Type B pancreatic cell (in vitro differentiated cells): ENCODE measurements around the gene MT1M. TPM values are rescaled to one million over a fixed set of nuclear protein-coding genes. Genes with fewer than 3 reads are reported as not detected.
A peak's percentile ranks its signal among the peaks of the same experiment; 100 is the strongest.

Source experiments
- DNase-seq: peaks from one replicate; pipeline ENCODE4 v3.0.0; 2021; ENCODE audit warnings: mixed read lengths; ENCODE audit not compliant: unreplicated experiment; ENCODE audit errors: extremely low spot score
- H3K27ac Mint-ChIP-seq: 2 replicates; pipeline ENCODE4 v1.8.0; 2021; ENCODE audit warnings: mild to moderate bottlenecking, mixed read lengths
- H3K27me3 Mint-ChIP-seq: 2 replicates; pipeline ENCODE4 v1.8.0; 2021; ENCODE audit warnings: mixed read lengths
- H3K36me3 Mint-ChIP-seq: 2 replicates; pipeline ENCODE4 v1.8.0; 2021; ENCODE audit warnings: mixed read lengths
- H3K4me1 Mint-ChIP-seq: one replicate; pipeline ENCODE4 v1.8.0; 2021; ENCODE audit warnings: mixed read lengths; ENCODE audit not compliant: unreplicated experiment
- H3K4me3 Mint-ChIP-seq: 2 replicates; pipeline ENCODE4 v1.8.0; 2021; ENCODE audit warnings: mild to moderate bottlenecking, mixed read lengths
- H3K9me3 Mint-ChIP-seq: 2 replicates; pipeline ENCODE4 v1.8.0; 2021; ENCODE audit warnings: mixed read lengths
- total RNA-seq: library from RNA; stranded (reverse); gene quantifications from 2 replicates; pipeline ENCODE4 v1.2.1, GENCODE V29; 2021; ENCODE audit warnings: low replicate concordance
- TF ChIP-seq, protein P1 (sequence below): fragments of 200-600 bp; sonication (generic); conservative IDR thresholded peaks from 2 replicates; pipeline ENCODE4 v1.5.0; 2021; ENCODE audit warnings: antibody characterized with exemption, mild to moderate bottlenecking

The MT1M gene
- total RNA-seq, 1 donor from 2014 or later, result not detected

DNA sequence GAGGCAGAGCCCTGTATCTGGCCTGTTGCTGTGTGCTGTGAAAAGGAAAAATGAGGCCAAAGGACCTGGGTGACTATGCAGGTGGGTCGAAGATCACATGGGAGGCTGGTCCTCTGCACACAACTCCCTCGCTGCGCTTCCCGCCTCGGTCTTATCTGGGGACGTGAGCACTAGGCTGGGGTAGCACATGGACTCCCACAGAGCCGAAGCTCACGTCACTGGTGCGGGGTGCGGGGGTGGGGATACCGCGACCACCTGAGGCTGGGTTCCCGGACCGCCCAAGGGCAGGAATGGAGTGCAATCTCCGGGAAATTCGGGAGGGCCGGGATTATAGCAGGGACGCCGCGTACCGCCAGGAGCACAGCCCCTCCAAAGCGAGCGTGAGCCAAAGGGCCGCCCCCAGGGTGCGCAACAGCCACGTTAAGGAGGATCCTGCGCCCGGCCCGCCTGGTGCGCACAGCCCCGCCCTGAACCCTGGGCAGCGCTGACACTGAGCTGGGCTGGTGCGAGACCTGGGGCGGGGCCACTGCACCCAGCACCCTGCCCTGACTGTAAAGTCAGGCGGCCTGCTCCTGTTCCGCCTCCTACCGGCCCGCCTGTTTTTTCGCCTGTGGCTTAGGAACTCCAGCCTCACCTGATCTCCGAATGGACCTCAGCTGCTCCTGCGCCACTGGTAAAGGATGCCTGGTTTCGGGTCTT is 10.8 kb downstream of the MT1M start:
- Mint-ChIP-seq H3K9me3 (no peaks in the 10 kb centered on the region), H3K36me3 (no peaks in the 10 kb centered on the region), H3K27me3 (peaks cover 96% of the 10 kb centered on the region), H3K4me3 (peak overlapping the region; percentile 44), H3K4me1 (no peaks in the 10 kb centered on the region), H3K27ac (no peak overlapping the region)
- no peak for DNase-seq
- TF ChIP-seq, protein P1, sequence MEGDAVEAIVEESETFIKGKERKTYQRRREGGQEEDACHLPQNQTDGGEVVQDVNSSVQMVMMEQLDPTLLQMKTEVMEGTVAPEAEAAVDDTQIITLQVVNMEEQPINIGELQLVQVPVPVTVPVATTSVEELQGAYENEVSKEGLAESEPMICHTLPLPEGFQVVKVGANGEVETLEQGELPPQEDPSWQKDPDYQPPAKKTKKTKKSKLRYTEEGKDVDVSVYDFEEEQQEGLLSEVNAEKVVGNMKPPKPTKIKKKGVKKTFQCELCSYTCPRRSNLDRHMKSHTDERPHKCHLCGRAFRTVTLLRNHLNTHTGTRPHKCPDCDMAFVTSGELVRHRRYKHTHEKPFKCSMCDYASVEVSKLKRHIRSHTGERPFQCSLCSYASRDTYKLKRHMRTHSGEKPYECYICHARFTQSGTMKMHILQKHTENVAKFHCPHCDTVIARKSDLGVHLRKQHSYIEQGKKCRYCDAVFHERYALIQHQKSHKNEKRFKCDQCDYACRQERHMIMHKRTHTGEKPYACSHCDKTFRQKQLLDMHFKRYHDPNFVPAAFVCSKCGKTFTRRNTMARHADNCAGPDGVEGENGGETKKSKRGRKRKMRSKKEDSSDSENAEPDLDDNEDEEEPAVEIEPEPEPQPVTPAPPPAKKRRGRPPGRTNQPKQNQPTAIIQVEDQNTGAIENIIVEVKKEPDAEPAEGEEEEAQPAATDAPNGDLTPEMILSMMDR, result peak; percentile 38

DNA sequence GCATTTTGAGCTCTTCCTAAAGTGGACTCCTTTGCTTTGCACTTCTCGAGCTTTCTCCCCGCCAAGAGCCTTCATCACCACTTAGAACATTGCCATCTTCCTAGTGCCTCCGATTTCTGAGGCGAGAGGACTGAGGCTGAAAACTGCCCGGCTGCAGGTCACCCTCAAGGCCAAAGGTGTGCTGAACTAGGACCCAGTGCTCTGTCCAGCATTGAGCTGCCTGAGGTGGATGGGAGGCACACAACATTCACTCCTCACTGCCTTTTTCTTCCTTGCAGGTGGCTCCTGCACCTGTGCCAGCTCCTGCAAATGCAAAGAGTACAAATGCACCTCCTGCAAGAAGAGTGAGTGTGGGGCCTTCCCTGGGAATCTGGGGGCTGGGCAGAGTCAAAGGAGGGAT is 11.4 kb downstream of the MT1M start:
- TF ChIP-seq, protein P1, result no peak
- peak overlapping the region; percentile 44 for H3K4me3 Mint-ChIP-seq
- H3K4me1 Mint-ChIP-seq, result no peaks in the 10 kb centered on the region
- no peaks in the 10 kb centered on the region for H3K36me3 Mint-ChIP-seq
- H3K27ac Mint-ChIP-seq, result no peak overlapping the region
- H3K9me3 Mint-ChIP-seq, result no peaks in the 10 kb centered on the region
- DNase-seq, result no peak
- peaks cover 97% of the 10 kb centered on the region for H3K27me3 Mint-ChIP-seq

DNA sequence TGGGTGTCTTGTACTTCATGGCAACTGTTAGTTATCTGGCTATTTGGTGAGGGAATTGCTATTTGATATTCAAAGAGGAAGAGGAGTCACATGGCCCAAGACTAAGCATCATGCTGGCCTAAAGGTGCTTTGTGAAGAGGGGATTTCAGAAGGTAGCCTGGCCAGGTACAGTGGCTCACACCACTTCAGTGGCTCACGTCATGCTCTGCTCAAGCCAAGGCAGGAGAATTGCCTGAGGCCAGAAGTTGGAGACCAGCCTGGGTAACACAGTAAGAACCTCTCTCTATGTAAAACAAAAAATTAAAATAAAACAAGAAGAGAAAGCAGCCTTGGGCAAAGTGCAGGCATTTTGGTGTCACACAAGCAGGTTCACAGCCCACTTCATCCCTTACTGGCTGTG is 12.9 kb downstream of the MT1M start:
- DNase-seq, result no peak

DNA sequence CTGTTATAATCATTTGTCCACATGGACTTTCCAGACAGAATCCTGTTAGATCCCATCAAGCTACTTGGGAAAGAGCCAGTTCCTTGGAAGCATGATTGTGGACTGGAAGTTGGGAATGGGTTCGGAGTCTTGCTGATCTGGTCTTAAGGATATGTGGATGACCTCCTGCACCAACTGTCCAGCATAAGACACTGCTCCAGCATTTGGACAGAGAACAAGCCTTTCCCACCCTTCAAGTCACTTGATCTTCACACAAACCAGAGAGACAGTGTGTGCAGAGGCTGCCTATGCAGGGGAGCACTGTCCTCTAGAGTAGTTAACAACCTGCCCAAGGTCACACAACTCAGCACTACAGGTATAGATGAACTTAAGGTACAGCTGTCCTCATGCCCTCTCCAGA is 13.4 kb downstream of the MT1M start:
- peaks cover 97% of the 10 kb centered on the region for H3K27me3 Mint-ChIP-seq
- H3K4me1 Mint-ChIP-seq, result no peaks in the 10 kb centered on the region
- no peaks in the 10 kb centered on the region for H3K9me3 Mint-ChIP-seq
- no peak overlapping the region for H3K27ac Mint-ChIP-seq
- H3K36me3 Mint-ChIP-seq, result no peaks in the 10 kb centered on the region
- H3K4me3 Mint-ChIP-seq, result no peak overlapping the region
- TF ChIP-seq, protein P1, result no peak
- no peak for DNase-seq

More for the DNA sequence above, 12.9 kb downstream of the MT1M start:
- Mint-ChIP-seq H3K4me1 (no peaks in the 10 kb centered on the region), H3K36me3 (no peaks in the 10 kb centered on the region), H3K4me3 (no peak overlapping the region), H3K27me3 (peaks cover 97% of the 10 kb centered on the region), H3K9me3 (no peaks in the 10 kb centered on the region), H3K27ac (no peak overlapping the region)
- TF ChIP-seq, protein P1, result no peak

DNA sequence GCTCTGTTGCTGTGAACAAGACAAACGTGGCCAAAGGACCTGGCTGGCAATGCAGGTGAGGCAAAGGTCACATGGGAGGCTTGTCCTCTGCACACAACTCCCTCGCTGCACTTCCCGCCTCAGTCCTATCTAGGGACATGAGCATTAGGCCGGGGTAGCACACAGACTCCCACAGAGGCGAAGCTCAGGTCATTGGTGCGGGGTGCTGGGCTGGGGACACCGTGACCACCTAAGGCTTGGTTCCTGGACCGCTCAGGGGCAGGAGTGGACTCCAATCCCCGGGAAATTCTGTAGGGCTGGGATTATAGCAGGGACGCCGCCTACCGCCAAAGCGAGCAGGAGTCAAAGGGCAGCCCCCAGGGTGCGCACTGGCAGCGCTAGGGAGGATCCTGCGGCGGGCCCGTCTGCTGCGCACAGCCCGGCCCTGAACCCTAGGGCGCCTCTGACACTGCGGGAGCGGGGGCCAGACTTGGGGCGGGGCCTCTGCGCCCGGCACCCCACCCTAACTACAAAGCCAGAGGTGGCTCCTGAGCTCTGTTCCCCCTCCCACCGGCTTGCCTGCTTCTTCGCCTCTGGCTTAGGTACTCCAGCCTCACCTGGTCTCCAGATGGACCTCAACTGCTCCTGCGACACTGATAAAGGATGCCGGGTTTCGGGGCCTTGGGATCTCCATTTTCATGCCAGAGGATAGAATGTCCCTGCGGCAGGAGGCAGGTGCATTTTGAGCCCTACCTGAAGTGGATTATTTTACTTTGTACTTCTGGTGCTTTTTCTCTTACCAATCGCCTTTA is 15.4 kb downstream of the MT1M start:
- TF ChIP-seq, protein P1, result no peak
- H3K36me3 Mint-ChIP-seq, result no peaks in the 10 kb centered on the region
- DNase-seq, result no peak
- no peaks in the 10 kb centered on the region for H3K9me3 Mint-ChIP-seq
- no peak overlapping the region for H3K27ac Mint-ChIP-seq
- H3K4me1 Mint-ChIP-seq, result no peaks in the 10 kb centered on the region
- no peak overlapping the region for H3K4me3 Mint-ChIP-seq
- H3K27me3 Mint-ChIP-seq, result peaks cover 97% of the 10 kb centered on the region
